ENCODE data around the gene GLOD5.

GLOD5 gene

GRCh38 chrX:48769230-48769629 is 7.7 kb downstream of the GLOD5 start:
- DNase-seq, result no peak

- no peak for DNase-seq
Measured at GRCh38 chrX:48770296-48770695, 8.7 kb downstream of the GLOD5 start.

GRCh38 chrX:48772602-48773001 is 11.1 kb downstream of the GLOD5 start:
- no peak for DNase-seq

- no peak for DNase-seq
Measured at GRCh38 chrX:48776818-48777439, 15.4 kb downstream of the GLOD5 start.

GRCh38 chrX:48779399-48779798 is 17.9 kb downstream of the GLOD5 start:
- DNase-seq, result no peak

- DNase-seq, result no peak
Measured at GRCh38 chrX:48781705-48782104, 20.2 kb downstream of the GLOD5 start.

- DNase-seq, result no peak
Measured at GRCh38 chrX:48782216-48782615, 20.7 kb downstream of the GLOD5 start.

GRCh38 chrX:48782795-48783194 is 21.2 kb downstream of the GLOD5 start:
- DNase-seq, result no peak

GRCh38 chrX:48784726-48785125 is 23.2 kb downstream of the GLOD5 start:
- no peak for DNase-seq

- no peak for DNase-seq
Measured at GRCh38 chrX:48785186-48785539, 23.6 kb downstream of the GLOD5 start.

- DNase-seq, result no peak
Measured at GRCh38 chrX:48785540-48786214, 24.1 kb downstream of the GLOD5 start.

- no peak for DNase-seq
Measured at GRCh38 chrX:48786341-48786800, 24.8 kb downstream of the GLOD5 start, which contains the start of gene GATA1. TSS of gene GATA1 (plus strand) at chrX:48786590. CDS start at chrX:48791110, 4,520 bp downstream.

GRCh38 chrX:48786825-48787504 is 25.4 kb downstream of the GLOD5 start:
- DNase-seq, result no peak

GRCh38 chrX:48787505-48788443 is 26.2 kb downstream of the GLOD5 start:
- DNase-seq, result no peak

GRCh38 chrX:48789366-48790220 is 28.0 kb downstream of the GLOD5 start:
- DNase-seq, result no peak

GRCh38 chrX:48790477-48790876 is 28.9 kb downstream of the GLOD5 start:
- DNase-seq, result no peak

GRCh38 chrX:48791063-48791820 is 29.7 kb downstream of the GLOD5 start:
- DNase-seq, result no peak

- DNase-seq, result no peak
Measured at GRCh38 chrX:48792219-48792618, 30.7 kb downstream of the GLOD5 start.

- no peak for DNase-seq
Measured at GRCh38 chrX:48793935-48794334, 32.4 kb downstream of the GLOD5 start.

GRCh38 chrX:48794340-48794910 is 32.9 kb downstream of the GLOD5 start:
- no peak for DNase-seq

All from NCI-H2107 (cell line).